Measurements from ENCODE around the gene SHROOM4.

Gene SHROOM4

GRCh38 chrX:50614460-50614859 is 199.5 kb downstream of the SHROOM4 start:
- DNase-seq, result no peak

DNA sequence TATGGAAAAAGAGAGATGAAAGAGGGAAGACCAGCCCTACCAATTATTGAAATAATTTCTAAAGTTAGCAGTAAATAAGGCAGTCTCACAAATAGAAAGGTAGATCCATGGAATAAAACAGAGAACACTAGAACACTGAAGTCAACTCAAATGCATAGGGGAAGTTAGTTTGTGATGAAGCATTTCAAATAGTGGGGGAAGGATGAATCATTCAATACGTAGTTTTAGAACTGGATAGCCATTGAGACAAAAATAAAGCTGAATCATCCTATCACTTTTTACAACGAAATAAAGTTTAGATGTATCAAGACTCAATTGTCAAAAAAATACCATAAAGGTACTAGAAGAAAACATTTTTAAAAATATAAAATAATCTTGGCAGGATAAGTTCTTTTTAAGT is 200.1 kb downstream of the SHROOM4 start:
- DNase-seq, result no peak

DNA sequence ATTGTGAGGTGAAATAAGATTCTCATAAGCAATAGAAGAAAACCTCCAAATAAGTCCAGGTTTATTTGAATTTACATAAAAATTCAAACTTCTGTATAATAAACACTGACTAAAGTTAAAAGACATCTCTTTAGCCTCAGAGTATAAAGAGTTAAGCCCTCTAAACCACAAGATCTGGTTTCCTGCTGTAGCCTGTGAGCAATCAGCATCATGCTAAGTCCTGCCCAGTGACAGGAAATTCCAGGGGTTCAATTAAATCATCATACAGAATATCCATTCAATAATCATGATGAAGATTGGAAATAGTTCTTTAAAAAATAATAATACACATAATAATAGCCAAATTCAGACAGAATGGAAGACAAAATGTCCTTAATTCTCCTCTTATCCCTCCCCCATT is 204.2 kb downstream of the SHROOM4 start:
- DNase-seq, result no peak

GRCh38 chrX:50606300-50606950 is 207.6 kb downstream of the SHROOM4 start:
- DNase-seq, result no peak

DNA sequence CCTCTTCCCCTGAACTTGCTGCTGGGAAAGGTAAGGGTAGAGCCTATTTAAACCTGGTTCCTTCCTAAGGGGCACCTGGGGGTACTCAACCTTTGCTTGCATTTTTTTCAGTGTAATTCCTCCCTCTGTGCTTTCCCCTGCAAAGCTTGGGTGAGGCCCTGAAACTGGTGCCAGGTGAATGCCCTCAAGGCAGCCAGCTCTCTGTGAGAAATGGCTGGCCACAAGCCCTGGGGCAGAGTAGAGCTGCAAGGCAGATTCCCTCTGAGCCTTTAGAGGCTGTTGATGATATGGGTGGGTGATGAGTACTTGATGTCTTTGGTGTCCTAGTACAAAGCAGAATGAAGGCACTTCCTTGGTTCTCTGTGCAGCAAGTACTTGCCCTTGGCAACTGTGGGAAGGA is 217.9 kb downstream of the SHROOM4 start:
- no peak for DNase-seq

DNA sequence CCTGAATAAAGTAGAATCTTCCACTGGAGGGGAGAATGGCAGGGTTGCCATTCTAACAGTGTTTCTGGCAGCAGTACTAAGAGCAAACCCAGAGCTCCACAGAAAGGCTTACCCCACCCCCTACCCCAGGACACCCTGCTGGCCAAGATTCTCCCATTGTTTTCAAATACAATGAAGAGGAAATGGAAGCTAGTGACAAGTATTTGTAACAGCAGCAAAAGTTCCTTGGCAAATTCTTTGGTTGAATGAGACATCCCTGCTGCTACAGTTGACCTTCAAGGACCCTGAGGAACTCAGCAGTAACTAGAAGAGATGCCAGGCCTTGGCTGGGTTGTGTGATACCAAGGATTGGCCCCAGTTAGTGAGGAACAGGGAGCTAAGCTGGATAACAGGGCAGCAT is 219.2 kb downstream of the SHROOM4 start:
- no peak for DNase-seq

GRCh38 chrX:50586980-50587379 is 227.0 kb downstream of the SHROOM4 start:
- DNase-seq, result no peak

GRCh38 chrX:50586407-50586806 is 227.6 kb downstream of the SHROOM4 start:
- DNase-seq, result no peak

DNA sequence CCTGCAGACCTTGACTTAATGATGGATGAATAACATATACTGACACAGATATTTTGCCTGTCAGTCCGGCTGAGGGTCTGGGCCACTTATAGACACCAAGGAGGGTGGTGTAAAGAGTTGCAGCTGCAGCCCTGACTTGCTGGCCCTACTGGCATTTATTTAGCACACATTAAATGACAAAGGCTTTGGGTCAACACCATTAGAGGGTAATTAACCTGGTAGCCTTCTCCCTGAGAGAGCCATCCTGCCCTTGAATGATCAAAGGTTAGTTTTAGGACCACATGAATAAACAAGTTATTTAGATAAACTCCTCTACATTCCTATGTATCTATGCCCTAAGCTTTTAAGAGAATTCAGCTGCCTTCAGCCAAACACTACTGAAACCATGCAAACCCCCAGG is 232.6 kb downstream of the SHROOM4 start:
- no peak for DNase-seq

DNA sequence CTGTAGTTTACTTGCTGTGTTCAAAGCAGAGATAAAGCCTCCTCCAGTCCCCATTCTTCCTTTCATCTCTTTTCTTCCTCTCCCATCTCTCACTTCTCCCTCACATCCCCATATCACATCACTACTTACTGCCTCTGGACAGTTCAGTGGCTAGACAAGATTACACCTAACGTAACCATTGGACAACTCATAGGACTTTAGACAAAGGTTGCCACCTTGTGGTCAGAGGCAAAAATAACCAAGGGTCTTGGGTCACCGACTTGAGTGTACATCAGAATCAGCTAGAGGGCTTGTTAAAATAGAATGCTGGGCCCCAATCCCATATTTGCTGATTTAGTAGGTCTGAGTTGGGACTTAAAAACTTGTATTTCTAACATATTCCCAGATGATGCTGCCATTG is 234.0 kb downstream of the SHROOM4 start:
- DNase-seq, result peak; percentile 63

DNA sequence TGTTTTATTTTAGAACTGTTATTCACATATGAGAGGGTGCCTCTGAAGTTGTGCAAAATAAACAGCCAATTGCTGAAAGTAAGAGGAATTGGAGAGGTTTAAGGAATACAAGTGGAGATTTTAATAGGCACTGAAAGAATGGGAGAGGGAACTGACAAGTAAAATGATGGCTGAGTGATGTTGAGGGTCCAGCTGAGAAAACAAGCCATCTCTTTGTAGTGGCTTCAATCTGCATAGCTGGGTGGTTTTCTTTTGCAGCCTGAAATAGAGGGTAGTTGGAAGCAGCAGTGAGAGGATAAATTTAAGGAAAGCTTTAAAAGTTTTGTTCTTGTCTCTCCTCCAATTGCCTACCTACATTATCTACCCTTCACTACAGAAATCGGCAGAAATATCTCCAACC is 236.7 kb downstream of the SHROOM4 start:
- no peak for DNase-seq

- DNase-seq, result no peak
Measured at GRCh38 chrX:50567636-50568035, 246.4 kb downstream of the SHROOM4 start.

GRCh38 chrX:50565718-50566117 is 248.3 kb downstream of the SHROOM4 start:
- DNase-seq, result no peak
